GF-D8 (cell line): Measurements from ENCODE around the gene DGKD.
"Not testable (repeated sequence)": the region's sequence is repeated elsewhere in the genome, so short reads cannot be mapped to it uniquely, and the experiment has no call there.

Source experiments
- DNase-seq: peaks from one replicate; lab custom pipeline; 2025; lab: John Stamatoyannopoulos, UW

The DGKD gene

GRCh38 chr2:233386382-233387041 is 32.2 kb downstream of the DGKD start:
- no peak for DNase-seq

DNA sequence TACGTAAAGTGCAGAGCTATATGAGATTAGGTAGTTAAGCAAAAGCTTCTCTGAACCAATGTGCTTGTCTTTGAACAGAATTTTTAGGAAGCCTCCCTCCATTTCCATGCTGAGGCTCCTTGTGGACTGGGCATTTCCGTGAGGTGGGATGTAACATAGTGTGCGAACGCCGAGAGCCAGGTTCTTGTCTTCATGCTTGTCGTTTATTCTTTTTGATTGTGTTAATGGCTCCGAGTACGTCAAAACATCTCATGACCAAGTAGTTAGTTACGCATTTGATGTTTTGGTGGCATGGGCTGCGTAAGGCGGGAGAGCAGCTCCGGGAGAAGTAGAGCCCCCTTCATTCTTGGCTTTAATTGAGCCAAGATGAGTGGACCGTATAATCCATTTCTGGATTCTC is 32.9 kb downstream of the DGKD start:
- no peak for DNase-seq

- no peak for DNase-seq
These were observed 33.6 kb downstream of the DGKD start for GRCh38 chr2:233387667-233388528.

DNA sequence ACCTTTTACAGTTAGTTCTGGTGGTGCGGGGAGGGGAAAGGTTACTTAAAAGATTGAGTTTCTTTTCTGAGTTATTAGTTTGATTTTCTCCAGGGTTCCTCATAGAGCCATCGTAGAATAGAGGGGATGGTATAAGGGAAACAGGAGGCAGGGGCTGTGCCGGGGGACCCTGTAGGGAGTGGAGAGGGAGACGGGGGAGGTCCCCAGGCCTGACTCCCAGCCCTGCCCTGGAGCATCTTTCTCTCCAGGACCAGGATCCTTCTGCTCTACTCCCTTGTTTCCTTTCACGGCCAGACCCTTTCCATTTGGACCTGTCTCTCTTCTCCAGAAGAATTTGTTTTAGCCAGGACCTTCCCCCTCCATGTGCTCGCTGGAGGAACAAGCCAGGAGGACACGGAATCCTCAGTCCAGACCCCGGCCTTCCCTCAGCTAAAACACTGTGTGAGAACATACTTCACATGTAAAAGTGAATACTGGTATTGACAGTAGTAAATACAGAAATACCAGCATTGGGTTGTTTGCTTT is 35.4 kb downstream of the DGKD start:
- DNase-seq, result no peak

GRCh38 chr2:233395687-233396086 is 41.4 kb downstream of the DGKD start:
- DNase-seq, result no peak

GRCh38 chr2:233396726-233397665 is 42.7 kb downstream of the DGKD start:
- not testable (repeated sequence) for DNase-seq

- DNase-seq, result no peak
These were observed 45.3 kb downstream of the DGKD start for GRCh38 chr2:233399306-233400225.

DNA sequence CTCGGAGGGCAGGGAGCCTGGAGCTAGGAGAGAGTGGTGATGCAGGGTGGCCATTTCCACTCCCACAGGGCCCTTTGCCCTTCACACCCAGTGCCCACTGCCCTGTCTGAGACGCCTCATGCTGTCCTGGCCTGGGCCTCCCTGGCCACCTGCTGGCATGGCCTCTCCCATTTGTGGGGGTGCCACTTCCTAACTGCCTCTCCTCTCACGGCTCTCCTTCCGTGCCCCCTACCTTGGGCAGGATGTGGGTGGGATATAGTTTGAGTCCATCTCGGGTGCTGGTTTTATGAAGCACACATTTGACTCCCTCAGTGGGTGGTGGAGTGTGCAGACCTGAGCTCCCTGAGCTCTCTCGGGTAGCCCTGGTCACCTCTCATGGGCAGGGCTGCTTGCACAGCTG is 46.0 kb downstream of the DGKD start:
- no peak for DNase-seq

GRCh38 chr2:233400961-233401360 is 46.7 kb downstream of the DGKD start:
- no peak for DNase-seq

DNA sequence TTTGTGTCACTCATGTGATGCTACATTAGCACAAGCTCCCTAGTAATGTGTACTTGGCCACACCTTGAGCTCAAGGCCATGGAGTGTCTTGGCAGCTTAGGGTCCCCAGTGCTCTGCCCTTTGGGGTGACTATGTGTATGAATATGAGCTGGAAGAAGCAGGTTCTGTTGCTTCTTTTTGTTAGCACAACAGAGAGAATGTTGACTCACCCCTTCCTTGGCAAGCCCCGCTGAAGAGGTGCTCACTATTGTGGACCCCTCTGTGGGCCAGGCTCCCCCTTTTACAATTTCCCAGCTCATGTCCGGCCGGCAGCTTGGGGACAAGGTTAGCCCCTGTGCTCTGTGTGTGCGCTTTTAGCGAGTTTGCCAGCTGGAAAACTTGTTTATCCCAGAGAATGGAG is 48.1 kb downstream of the DGKD start:
- no peak for DNase-seq

- no peak for DNase-seq
These were observed 48.5 kb downstream of the DGKD start for GRCh38 chr2:233402789-233403188.

GRCh38 chr2:233404222-233404621 is 49.9 kb downstream of the DGKD start:
- no peak for DNase-seq

GRCh38 chr2:233406865-233407264 is 52.6 kb downstream of the DGKD start:
- DNase-seq, result no peak

- DNase-seq, result no peak
These were observed 53.5 kb downstream of the DGKD start for GRCh38 chr2:233407771-233408181.

DNA sequence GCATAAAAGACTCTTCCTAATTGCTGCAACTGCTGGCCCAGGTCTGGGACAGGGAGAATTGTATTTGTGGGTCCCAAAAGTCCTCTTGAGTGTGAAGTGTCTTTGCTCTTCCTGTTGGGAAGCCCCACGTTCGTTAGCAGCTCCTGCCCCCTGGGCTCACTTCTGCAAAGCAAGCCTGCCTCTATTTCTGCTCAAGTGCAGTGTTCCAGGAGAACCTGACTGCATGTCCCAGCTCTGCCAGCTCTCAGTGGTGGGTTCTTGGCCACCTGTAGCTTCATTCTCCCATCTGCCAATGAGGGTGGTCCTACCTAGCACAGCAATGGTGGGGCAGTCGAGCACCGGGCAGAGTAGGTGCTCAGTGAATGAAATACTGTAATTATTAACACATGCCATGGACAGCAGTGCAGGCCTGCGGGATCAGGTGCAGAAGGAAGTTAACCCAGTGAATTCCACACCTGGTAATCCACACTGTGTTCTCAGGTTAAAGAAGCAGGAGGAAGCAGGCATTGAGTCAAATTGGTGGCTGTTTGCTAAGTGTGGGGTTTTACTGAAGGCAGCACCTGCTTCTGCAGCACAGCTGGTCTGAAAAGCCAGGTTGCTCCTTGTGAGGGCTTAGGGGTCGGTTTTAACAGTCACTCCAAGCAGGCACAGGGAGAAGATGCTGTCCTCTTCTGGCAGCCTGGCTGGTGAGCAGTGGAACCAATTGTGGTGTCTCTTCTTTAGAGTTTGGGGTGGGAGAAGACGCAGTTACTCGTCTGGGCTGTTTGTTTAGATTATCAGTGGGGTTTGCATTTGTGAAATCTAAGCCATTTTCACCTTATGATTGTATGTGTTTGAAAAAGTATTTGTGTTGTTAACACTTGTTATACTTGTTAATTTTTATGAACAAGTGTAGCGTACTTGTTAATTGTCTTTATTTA is 54.3 kb downstream of the DGKD start:
- no peak for DNase-seq

GRCh38 chr2:233409286-233409991 is 55.1 kb downstream of the DGKD start:
- DNase-seq, result peak; percentile 63

DNA sequence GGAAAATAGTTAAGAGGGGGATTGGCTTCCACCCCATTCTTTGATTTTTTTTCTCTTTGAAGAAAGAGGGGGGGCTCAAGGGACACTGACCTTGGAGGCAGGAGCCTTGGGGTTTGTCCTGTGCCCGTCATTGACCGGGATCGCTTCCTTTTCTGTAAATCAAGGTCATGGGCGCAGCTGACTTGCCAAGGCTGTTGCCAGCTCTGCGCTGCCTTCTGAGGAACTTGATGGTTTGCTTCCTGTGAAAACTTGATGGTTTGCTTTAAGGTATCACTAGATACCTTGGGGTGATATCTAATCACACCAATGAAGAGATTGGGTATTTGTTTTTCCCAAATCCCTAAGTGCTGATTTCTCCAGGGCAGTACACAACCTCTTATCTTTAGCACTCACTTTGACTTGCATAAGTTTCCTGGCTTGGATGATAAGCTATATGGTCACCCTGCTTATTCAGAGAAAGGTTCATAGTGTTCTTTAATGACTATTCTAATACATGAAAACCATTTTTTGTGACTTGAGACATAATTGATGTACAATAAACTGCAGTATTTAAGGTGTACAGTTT is 56.0 kb downstream of the DGKD start:
- DNase-seq, result no peak

DNA sequence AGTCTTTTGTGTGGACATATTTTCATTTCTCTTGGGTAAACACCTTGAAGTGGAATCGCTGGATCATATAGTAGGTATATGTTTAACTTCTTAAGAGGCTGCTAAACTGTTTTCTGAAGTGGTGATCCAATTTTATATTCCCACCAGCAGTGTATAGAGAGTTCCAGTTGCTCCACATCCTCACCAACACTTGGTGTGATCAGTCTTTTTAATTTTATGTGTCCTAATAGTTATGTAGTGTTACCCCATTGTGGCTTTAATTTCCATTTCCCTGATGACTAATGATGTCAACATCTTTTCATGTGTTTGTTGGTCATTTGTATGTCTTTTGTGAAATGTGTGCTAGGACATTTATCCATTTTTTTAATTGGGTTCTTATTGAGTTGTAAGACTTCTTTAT is 56.9 kb downstream of the DGKD start:
- DNase-seq, result no peak

DNA sequence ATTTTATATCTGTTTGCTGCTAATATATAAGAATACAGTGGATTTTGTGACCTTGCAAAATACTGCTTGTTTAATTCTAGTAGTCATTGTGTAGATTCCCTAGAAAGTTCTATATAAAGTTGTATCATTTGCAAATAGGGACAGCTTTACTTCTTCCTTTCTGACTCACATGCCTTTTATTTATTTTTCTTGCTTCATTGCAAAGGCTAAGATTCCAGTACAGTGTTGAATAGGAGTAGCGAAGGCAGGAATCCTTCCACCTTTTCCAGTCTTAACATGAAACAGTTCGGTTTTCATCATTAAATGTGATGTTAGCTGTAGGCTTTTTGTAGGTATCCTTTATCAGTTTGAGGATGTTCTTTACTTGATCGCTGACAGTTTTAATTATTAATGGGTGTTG is 58.1 kb downstream of the DGKD start:
- no peak for DNase-seq
